HG03135 (cell line): Measurements from ENCODE around the gene ZNF341.
"Not testable (repeated sequence)": the region's sequence is repeated elsewhere in the genome, so short reads cannot be mapped to it uniquely, and the experiment has no call there.

ENCODE experiments used
- ATAC-seq: cut with Tn5 transposase; IDR thresholded peaks from one replicate; pipeline ENCODE4 v1.9.1; 2021; ENCODE audit warnings: mild to moderate bottlenecking, moderate library complexity; ENCODE audit not compliant: unreplicated experiment

ZNF341 gene

DNA sequence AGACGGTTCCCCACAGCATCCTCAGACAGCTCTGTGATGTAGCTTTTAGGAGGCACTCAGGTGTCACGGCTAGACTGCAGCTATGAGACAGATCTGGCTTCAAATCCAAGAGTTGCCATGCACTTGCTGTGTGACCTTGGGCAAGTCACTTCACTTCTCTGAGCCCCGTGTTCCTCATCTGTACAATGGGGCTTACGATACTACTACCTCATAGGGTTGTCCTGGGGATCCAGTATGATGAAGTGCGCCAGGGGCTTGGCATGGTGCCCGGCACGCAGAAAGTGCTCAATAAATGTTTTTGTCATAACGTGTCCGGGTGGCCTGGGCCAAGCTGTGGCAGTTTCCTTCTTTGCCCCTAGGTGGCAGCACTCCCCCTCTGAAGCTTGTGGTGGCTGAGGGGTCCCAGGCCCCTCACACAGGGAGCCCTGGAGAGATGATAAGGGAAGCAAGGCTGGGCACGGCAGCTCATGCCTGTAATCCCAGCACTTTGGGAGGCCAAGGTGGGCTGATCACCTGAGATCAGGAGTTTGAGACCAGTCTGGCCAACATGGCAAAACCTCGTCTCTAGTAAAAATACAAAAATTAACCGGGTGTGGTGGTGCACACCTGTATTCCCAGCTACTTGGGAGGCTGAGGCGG, 60.3 kb downstream of the ZNF341 start:
- ATAC-seq, result no peak

DNA sequence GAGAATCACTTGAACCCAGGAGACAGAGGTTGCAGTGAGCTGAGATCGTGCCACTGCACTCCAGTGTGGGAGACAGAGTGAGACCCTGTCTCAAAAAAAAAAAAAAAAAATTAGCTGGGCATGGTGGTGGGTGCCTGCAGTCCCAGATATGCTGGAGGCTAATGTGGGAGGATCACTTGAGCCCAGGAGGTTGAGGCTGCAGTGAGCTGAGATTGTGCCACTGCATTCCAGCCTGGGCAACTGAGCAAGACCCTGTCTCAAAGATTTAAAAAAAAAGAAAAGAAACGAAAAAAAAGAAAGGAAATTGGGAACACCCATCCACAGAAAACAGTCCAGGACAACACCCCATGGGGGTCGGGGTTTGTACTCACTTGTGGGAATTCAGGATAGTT, 60.8 kb downstream of the ZNF341 start:
- ATAC-seq, result not testable (repeated sequence)

DNA sequence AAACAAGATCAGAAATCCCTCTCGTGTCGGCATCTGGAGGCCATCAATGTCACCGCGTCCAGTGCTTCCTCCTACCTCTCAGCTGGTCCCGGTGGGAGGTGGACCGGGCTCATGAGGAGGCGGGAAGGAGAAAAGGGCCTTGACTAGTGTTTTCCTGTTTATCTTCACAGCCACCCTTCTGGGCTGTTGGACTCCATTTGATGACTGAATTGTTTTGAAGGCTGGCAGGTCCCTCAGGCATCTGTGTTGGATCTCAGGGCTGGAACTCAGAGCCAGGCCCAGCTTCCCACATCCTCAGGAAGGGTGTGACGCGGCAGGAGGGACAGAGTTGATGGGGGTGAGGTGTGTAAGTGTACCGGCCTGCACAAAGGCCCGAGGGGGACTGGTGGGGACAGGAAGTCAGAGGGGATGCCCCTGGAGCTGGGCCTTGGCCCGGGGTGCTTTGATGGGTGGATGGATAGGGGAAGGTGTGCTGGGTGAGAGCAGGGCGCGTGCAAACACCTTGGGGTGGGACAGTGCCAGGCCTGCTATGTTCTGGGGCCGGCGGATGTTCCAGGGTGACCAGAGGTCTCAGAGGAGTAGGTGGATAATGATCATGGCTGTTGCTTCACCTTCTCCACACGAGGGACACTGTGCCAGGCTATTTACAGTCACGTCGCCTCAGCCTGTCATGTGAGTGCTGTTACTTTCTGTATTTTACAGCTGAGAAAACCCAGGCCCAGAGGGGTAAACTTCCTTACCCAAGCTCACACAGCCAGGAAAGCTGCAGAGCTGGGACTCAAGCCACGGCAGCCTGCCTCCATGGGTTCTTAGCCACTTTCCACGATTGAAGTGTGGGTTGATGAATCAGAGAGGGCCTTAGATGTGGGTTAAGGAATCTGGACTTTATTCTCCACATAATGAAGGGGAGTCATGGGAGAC, 61.5 kb downstream of the ZNF341 start:
- ATAC-seq, result no peak

DNA sequence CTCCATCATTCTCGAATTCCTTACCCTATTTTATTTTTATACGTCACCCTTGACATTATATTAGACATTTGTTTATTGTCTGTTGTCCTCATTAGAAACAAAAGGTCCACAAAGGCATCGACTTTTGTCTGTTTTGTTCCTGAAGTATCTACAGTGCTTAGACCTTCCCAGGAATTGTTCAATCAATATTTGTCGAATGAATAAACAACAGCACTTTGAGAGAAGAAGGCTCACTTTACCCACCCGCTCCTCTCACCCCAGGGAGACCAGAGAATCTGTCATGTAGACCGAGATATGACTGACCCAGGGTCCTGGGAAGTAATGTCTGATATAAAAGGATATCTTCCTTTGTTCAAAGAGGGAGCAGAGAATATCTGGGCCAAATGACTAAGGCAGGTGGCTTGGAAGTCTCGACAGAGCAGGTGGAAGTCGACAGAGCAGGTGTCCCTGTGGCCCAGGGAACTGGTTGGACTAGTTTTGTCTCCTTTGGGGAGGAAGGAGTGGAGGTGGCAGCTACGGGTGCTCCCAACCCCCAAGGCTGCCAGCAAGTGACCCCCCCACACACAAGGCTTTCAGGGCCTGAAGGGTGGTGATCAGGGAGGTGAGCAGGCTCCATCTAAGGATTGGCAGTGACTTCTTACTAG, 64.6 kb downstream of the ZNF341 start:
- ATAC-seq, result no peak

DNA sequence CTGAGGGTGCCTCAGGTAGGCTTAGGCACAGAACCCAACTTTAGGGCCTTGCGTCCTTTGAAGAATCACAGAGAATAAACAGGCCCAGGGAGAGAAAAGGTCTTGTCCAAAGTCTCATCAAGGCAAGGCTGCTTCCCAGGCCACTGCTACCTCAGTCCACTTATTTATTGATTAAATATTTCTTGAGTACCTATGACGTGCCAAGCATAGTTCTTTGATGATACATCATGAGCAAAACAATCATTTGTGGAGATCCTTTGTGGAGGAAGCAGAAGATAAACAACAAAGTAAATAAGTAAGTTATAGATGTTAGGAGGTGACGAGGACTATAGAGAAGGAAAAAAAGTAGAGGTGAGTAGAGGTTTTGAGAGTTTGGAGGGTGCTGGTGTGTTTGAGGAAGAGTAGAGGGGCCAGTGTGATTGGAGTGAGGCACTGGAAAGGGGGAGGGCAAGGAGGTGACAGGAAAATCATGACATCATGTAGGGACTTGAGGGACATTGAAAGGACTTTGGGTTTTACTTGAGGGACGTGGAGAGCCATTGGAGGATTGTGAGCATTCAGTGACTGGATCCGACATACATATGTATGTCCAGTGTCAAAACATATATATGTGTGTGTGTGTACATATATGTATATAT, 65.2 kb downstream of the ZNF341 start:
- no peak for ATAC-seq

DNA sequence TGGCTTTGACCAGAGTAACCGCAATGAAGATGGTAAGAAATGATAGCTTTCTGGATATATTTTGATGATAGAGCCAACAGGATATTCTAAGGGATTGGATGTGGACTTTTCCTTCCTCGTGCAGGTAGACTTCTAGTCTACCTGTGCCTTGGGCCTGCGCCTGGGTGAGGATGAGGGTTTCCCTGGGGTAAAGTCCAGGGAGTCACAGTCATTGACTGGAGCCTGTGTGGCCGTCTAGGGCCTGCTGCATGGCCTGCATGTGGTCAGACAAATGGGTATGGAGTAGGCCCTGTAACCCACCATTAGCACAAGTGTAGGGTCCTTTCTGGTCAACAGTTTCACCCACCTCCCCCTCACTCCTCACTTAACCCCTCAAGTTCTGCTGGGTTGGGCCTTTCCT, 66.6 kb downstream of the ZNF341 start:
- ATAC-seq, result no peak

DNA sequence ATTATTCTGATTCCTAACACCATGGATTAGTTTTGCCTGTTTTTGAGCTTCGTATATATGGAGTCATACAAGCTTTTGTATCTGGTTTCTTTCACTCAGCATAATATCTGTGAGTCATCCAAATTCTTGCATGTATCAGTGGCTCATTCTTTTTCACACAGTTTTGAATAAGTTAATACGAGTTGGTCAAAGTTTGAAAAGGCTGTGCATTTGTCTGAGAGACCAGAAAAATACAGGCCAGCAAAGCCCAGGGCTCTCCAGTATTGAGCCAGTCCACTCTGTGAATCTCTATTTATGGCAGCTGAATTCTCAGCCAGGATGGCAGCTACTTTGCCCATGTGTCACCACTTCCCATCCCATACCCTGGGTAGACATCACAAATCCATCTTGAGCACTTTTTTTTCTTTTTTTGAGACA, 72.1 kb downstream of the ZNF341 start:
- ATAC-seq, result no peak

DNA sequence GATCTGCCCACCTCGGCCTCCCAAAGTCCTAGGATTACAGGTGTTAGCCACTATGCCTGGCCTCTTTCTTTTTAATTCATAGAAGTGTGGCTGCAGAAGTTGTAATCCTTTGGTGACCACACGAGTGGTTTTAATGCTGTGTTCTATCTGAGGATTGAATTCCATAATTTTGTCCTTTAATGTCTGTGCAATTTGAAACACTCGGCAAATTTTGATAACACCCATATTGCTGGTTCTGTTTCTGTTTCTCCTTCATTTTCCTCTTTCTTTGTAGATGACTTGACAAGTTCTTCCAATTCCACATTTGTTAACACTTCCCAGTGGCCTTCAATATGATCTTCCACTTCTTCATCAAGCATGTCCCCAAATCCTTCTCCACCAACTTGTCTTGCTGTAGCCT, 76.6 kb downstream of the ZNF341 start:
- ATAC-seq, result no peak

DNA sequence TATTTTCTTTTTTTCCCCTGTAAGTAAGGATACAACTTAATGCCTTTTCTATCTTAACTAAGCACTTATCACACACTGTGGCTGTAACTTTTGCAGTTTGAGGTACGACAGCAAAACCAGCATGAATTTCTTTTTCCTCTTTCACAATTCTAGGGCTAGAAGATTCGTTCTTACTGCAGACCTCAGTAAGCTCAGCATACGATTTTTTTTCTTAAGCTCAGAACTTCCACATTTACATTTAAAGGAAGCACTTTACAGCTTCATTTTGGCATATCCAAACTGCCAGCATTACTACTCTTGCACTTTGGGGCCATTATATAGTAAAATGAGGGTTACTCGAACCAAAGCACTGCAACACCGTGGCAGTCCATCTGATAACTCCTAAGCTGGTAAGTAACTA, 78.5 kb downstream of the ZNF341 start:
- no peak for ATAC-seq

DNA sequence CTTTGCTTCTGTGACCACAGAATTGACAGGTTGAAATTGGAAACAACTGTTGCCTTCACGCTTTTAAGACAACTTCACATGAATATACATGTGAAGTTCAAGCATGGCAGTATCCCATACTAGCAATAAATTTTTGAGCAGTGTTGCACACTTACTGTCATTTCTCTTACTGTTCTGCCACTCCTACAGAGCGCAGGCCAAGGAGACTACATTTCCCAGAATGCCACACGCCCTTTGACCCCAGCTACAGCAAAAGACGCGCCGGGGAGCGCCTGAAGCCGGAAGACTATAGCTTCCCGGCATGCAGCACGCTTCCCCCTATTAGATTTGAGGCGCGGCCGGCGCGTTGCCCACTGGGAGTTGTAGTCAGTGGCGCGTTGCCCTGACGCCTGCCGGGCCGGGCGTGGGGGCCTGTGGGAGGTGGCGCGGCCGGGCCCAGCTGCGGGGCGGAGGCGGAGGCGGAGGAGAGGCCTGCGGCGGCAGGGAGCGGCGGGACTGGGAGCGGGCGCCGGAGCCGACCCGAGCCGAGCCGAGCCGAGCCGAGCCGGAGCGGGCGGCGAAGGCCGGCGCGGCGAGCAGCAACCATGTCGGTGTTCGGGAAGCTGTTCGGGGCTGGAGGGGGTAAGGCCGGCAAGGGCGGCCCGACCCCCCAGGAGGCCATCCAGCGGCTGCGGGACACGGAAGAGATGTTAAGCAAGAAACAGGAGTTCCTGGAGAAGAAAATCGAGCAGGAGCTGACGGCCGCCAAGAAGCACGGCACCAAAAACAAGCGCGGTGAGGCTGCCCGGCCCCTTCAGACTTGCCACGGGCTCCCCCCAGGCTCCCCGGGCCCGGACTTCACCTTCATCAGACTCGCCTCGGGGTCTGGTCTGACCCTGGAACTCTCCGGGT, 79.3 kb downstream of the ZNF341 start, which contains the start of gene CHMP4B:
CHMP4B (plus strand) TSS at position 464 of the 891 bp plus-strand sequence; CDS start at position 585, 121 bp downstream.
- ATAC-seq, result peak; percentile 93

DNA sequence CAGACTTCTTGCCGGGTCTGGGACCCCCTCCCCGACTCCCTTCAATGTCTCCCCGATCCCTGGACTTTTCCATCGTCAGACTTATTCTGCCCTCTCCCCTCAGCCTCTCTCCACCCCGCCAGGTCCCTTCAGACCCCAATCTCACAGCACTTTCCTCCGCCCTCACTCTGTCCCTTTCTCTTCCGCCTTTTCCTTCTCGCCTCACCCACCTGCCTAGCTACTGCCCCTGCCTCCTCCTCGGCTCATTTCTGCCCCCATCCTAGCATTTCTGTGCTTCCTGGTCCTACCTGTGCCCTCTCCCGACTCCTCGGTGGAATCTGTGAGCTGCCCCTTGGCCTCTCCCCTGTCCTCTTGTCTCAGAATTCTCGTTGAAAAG, 80.0 kb downstream of the ZNF341 start:
- ATAC-seq, result peak; percentile 7

DNA sequence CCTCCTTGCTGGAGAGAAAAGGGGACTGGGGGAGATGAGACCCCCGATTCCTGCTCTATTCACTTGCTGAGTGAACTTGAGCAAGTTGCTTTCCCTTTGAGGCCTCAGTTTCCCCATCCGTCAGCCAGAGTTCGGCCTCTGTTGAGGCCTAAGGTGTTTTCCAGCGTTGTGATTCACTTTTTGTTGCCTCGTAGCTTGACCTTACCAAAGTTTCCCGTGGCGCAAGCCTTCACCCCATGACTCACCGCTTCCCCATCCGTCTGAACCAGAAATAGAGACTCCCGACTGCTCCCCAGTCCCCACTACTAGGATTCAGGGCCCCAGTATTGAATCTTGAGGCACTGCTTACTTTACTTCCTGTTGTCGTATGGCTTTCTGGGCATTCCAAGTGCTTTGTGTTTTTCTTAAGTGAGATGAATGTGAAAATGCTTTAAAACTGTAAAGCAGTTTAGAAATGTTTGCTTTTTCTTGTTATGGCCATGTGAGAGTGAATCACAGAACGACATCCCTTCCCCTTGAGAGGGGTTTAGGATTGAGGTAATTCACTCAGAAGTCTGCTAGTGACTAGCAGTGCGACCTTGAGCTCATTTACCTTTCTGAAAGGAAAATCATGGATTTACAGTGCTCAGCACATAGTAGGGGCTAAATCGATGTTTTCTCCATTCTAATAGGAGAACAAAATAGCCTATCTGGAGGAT, 80.5 kb downstream of the ZNF341 start:
- no peak for ATAC-seq

DNA sequence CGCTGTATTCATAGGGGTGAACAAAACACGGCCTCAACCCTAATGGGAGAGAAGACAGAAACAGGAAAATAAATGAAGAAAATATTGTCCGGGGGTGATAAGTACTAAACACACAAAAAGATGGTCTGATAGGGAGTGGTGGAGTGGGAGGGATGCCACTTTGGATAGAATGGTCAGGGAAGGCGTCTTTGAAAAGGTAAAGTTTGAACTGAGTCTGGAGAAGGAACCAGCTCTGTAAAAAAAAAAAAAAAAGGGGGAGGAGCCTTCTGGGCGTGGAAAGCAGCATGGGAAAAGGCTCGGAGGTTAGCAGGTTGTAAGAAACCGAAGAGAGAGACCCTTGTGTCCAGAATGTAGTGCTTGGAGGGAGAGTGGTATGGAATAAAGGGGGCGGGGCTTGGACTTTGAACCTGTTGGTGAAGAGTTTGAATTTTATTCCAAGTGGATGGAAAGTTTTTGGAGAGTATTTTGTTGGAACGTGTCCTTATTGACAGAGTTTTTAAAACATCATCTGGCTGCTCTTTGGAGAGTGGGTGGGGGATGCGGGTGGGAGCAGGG, 81.2 kb downstream of the ZNF341 start:
- ATAC-seq, result no peak

DNA sequence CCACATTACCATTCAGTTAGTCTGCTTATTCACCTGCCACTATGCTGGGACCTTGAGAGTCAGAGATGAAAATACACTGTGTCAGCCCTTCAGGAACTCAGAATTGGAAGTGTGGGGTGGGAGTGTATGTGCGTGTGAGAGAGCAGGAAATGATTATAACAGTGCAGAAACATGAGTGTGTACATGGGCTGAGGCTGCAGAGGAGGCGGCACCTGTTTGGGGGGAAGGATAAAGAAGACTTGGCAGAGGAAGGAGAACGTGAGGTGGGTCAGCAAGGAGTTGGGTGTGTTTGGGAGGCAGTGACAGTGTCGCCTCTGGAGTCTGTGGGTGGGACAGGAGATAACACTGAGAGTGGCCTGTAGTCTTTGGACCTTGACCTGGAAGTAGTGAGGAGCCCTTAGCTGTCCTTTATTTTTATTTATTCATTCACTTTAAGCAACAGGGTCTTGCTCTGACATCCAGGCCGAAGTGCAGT, 82.5 kb downstream of the ZNF341 start:
- ATAC-seq, result no peak

DNA sequence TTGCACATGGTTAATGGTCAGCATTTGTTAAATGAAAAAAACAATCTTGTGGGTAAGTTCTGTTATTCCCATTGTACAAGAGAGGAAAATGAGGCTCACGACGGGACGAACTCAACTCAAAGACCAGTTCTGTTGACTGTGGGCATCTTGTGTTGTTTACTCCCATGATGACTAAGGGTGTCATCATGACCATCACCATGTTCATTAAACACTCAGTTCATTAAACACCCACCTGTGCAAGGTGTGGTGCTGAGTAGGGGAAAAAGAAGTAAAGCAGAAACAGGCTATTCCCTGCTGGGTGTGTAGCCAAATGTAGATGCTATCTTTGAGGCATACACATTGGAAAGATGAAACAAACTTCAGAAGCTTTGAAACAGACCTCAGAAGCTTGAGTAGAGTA, 83.9 kb downstream of the ZNF341 start:
- ATAC-seq, result no peak

DNA sequence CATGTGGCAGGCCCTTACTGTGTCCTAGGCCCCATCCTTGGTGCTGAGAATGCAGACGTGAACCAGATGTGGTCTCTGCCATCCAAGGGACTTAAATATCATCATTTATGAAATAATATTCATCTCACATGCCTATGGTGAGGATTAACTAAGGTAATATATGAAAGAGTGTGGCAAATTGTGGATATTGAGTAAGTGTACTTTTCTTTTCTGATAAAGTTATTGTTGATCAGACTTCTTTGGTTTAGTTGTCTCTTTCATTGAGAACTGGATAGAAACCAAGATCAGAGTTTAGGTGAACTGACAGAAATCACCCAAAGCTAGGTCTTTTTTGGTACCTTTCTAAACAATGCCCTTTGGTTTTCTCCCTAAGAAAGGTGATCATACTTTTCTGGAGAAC, 84.4 kb downstream of the ZNF341 start:
- ATAC-seq, result no peak

DNA sequence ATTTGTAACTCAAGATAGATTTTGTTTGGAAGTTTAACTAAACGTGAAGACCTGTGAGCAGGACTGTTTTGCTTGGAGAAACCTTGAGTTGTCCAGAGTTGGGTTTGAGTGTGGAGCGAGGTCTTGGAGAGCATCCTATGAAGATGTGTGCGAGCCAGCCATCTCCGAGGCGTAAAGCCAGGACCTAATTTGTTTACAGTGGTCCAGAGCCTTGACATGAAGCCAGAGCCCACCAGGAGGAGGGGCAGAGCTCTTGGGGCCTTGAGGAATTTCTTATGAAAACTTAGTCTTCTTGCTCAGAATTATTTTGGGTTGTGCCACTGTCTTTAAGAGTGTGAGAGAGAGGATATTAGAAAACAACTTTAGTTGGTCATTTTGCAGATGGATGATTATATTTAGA, 85.6 kb downstream of the ZNF341 start:
- no peak for ATAC-seq

DNA sequence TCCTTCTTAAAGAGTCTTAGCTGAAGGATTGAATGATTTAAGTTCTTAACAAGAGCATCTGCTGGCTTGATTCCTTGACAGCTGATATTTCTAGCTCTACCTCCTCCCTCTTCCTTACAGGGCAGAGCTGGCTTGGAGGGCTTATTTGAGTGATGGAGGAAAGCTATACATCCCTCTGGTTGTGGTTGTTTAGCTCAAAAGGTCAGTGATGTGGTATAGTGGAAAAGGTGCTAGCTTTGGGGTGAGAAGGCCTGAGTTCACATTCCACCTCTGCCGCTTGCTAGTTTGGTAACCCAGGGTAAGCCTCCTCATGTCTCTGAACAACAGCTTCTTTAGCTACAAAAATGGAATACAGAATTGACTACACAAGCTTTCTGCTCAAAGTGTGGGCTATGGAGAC, 87.7 kb downstream of the ZNF341 start:
- ATAC-seq, result no peak

DNA sequence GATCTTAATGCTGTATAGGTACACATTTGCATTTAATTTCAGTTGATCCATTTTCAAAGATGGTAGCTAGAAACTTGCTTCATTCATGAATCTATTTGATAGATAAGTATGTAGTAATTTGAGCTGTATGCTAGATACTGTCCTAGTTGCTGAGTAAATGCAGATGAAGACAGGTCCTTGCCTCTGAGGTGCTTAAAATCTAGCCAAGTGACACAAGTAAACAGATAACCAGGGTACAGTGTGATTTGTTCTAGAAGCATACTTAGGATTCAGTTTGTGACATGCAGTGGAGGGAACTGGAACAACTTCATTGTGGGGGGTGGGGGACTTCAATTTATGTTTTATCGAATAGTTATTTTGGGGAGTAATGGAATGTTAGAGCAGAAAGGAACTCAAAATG, 88.6 kb downstream of the ZNF341 start:
- ATAC-seq, result no peak
